ENCODE data around the gene SLFN11.

Gene SLFN11

GRCh38 chr17:35373984-35374765 is 754 bp upstream of the SLFN11 start:
- H3K27ac ChIP-seq: peak overlapping the region; percentile 78
- TF ChIP-seq ZFX (IDR thresholded peaks at IDR 0.05; ENCODE audit: borderline replicate concordance): no peak
- no peak for TF ChIP-seq CTCF (IDR thresholded peaks at IDR 0.05)

GRCh38 chr17:35372846-35373533 is 431 bp downstream of the SLFN11 start:
- H3K27ac ChIP-seq: peak overlapping the region; percentile 78
- TF ChIP-seq ZFX (IDR thresholded peaks at IDR 0.05; ENCODE audit: borderline replicate concordance) (no peak), CTCF (IDR thresholded peaks at IDR 0.05) (no peak)

- no peak overlapping the region for H3K27ac ChIP-seq
- no peak for TF ChIP-seq CTCF (IDR thresholded peaks at IDR 0.05)
- no peak for TF ChIP-seq ZFX (IDR thresholded peaks at IDR 0.05; ENCODE audit: borderline replicate concordance)
These were observed 1.5 kb downstream of the SLFN11 start for GRCh38 chr17:35371934-35372333.

- no peak for TF ChIP-seq ZFX (IDR thresholded peaks at IDR 0.05; ENCODE audit: borderline replicate concordance)
- no peak for TF ChIP-seq CTCF (IDR thresholded peaks at IDR 0.05)
- no peak overlapping the region for H3K27ac ChIP-seq
These were observed 5.2 kb downstream of the SLFN11 start for GRCh38 chr17:35368081-35368830.

- no peak overlapping the region for H3K27ac ChIP-seq
- TF ChIP-seq CTCF (IDR thresholded peaks at IDR 0.05) (no peak), ZFX (IDR thresholded peaks at IDR 0.05; ENCODE audit: borderline replicate concordance) (no peak)
These were observed 12.4 kb downstream of the SLFN11 start for GRCh38 chr17:35361027-35361426.

GRCh38 chr17:35359398-35359797 is 14.0 kb downstream of the SLFN11 start:
- no peak overlapping the region for H3K27ac ChIP-seq
- TF ChIP-seq CTCF (IDR thresholded peaks at IDR 0.05): no peak
- TF ChIP-seq ZFX (IDR thresholded peaks at IDR 0.05; ENCODE audit: borderline replicate concordance): no peak

Measured in 22Rv1 (cell line).